ENCODE data around the gene TMEM132D.

- TF ChIP-seq, protein P1, sequence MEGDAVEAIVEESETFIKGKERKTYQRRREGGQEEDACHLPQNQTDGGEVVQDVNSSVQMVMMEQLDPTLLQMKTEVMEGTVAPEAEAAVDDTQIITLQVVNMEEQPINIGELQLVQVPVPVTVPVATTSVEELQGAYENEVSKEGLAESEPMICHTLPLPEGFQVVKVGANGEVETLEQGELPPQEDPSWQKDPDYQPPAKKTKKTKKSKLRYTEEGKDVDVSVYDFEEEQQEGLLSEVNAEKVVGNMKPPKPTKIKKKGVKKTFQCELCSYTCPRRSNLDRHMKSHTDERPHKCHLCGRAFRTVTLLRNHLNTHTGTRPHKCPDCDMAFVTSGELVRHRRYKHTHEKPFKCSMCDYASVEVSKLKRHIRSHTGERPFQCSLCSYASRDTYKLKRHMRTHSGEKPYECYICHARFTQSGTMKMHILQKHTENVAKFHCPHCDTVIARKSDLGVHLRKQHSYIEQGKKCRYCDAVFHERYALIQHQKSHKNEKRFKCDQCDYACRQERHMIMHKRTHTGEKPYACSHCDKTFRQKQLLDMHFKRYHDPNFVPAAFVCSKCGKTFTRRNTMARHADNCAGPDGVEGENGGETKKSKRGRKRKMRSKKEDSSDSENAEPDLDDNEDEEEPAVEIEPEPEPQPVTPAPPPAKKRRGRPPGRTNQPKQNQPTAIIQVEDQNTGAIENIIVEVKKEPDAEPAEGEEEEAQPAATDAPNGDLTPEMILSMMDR (IDR thresholded peaks at IDR 0.05; ENCODE audit: low read length): no peak
- no peak for TF ChIP-seq EZH2 (IDR thresholded peaks at IDR 0.05; ENCODE audit: borderline replicate concordance, low read length)
Observed at GRCh38 chr12:129201029-129201428, 702.8 kb downstream of the TMEM132D start.
